GM19438 (cell line): Measurements from ENCODE around the gene PCBP4.
"Not testable (repeated sequence)": the region's sequence is repeated elsewhere in the genome, so short reads cannot be mapped to it uniquely, and the experiment has no call there.

Source experiments
- ATAC-seq: cut with Tn5 transposase; IDR thresholded peaks from one replicate; pipeline ENCODE4 v1.9.1; 2021; ENCODE audit warnings: low read depth; ENCODE audit not compliant: unreplicated experiment

PCBP4 gene

DNA sequence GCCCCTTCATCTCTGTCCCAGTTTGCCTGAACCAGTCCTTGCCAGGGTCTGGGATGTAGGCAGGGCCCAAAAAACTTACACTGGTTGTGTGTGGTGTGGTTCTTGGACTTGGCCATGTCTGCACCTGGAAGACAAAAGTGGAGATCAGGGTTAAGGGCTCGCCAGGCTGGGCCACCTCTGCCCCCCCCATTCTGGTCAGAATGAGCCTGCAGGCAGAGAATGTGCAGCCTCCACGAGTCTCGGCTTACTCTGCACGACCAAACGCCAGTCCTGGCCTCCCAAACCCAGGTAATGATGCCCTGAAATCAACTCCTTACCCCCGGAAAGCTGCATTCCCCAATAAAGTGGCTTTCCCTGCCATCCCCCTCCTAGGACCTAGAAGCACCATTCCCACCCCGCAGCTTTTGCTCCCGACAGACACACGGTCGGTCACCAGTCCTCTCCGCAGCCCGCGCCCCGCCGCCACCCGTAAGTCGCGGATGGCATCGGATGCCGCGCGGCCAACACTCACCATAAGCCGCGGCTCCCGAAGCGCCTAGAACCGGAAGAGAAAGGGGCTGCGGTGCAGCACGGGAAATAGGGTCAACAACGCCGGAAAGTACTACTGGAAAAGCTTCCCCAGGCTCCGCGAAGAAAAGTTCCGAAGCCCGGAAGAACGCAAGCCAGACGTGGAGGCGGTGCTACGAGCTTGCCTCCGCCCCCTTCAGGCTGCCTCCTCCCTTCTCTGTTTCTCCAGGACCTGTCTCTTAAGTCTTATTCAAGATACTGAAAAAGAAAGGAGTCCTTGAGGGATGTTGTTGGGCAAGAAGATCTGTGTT lies 28.3 kb upstream of the PCBP4 start, which contains the start of gene RPL29:
TSS of gene RPL29 (minus strand) at position 550 of the 818 bp plus-strand sequence. CDS start at position 116, 434 bp downstream.
- peak; percentile 85 for ATAC-seq

DNA sequence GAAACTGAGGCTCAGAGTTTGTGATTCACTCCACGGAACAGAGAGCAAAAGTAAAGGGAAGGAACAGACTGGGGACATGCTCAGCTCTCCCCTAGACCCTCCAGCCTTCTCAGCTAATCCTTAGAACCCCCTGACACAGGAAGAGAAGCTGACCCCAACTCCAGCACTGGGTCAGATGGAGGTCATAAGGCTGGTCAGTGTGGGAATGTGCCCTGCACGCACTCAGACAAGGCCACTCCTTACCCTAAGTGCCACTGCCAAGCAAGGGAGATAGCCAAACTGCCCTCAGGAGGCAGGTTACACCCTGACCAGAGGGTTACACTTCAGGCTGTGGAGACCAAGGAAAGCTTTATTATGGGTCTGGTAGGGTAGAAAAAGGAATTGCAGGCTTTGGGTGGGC lies 27.3 kb upstream of the PCBP4 start:
- ATAC-seq = no peak

- ATAC-seq = not testable (repeated sequence)
Observed at GRCh38 chr3:51993657-51994056, 26.4 kb upstream of the PCBP4 start.

GRCh38 chr3:51992017-51992682 lies 24.9 kb upstream of the PCBP4 start:
- no peak for ATAC-seq

DNA sequence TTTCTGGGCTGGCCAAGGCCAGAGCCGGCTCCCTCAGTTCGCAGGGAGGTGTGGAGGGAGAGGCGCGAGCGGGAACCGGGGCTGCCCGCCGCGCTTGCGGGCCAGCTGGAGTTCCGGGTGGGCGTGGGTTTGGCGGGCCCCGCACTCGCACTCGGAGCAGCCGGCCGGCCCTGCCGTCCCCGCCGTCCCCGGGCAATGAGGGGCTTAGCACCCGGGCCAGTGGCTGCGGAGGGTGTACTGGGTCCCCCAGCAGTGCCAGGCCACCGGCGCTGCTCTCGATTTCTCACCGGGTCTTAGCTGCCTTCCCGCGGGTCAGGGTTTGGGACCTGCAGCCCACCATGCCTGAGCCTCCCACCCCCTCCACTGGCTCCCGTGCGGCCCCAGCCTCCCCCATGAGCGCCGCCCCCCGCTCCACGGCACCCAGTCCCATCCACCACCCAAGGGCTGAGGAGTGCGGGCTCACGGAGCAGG lies 23.3 kb upstream of the PCBP4 start:
- not testable (repeated sequence) for ATAC-seq

DNA sequence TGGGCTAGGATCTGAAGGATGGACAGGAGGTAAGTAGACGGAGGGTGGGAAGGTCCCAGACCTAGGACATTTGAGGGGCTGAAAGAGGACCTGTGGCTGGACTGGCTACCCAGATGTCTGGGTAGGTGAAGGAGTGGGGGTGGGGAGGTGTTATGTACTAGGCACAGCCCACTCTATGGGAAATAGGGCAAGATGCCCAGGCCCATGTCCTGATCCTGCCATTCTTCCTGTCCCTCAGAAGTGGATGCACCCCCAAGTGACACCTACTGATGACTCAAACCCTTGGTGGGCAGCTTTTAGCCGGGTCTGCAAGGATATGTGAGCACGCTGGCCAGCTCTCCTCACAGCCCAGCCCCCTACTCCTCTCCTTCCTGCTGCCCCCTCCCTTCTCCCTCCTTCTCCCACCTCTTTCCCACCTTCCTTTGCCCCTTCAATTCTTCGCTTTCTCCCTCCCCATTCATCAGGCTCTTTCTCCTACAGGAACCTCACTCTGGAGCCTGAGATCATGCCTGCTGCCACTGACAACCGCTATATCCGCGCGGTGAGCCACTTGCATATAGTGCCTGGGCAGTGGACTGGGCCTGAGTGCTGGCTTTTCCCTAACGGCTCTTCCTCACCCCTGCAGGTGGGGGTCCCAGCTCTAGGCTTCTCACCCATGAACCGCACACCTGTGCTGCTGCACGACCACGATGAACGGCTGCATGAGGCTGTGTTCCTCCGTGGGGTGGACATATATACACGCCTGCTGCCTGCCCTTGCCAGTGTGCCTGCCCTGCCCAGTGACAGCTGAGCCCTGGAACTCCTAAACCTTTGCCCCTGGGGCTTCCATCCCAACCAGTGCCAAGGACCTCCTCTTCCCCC lies 21.3 kb upstream of the PCBP4 start:
- no peak for ATAC-seq

GRCh38 chr3:51987568-51987967 lies 20.3 kb upstream of the PCBP4 start:
- no peak for ATAC-seq

GRCh38 chr3:51986010-51986947 lies 19.0 kb upstream of the PCBP4 start:
- no peak for ATAC-seq

- no peak for ATAC-seq
Observed at GRCh38 chr3:51985063-51985462, 17.8 kb upstream of the PCBP4 start.

DNA sequence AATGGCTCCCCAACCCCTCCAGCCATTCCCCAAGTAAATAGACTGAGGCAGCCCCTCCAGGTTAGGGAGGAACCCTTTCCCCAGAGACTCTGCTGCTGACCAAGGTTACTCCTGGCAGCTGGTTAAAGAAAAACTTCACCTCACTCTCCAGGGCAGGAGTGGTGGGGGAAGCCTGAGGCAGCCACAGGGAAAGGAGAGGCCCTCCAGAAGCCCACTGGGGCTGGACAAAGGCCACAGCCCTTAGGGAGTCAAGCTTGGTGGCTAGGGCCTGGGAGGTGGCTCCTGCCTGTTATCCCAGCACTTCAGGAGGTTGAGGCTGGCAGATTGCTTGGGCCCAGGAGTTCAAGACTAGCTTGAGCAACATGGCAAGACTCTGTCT lies 17.0 kb upstream of the PCBP4 start:
- no peak for ATAC-seq

DNA sequence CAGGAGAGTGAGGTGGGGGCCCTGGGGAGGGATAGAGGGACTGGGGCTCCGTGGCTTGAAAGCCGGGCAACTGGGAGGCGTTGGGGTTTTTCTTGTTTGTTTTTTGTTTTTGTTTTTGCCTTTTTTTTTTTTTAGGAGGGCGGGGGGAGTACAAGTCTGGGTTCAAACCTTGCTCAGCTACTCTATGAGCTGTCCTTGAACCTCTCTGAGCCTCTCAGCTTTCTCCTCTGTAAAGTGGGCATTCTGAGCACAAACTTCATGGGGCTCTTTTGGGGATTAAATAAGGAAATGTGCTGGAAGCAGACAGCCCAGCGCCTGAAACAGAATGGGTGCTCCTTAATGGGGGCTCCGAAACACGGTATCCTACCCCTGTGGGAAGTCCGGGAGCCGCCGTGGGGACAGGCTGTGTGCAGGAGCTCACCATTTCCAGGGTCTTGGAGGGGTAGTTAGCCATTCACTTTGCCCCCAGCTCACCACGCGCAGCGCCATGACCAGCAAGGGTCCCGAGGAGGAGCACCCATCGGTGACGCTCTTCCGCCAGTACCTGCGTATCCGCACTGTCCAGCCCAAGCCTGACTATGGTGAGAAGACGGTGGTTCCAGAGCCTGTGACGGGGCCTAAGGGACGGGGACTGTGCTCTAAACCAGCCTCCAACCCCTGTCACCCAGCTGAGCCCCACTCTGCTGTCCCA lies 16.5 kb upstream of the PCBP4 start:
- ATAC-seq = no peak

- ATAC-seq = peak; percentile 73
Observed at GRCh38 chr3:51982838-51983577, 15.8 kb upstream of the PCBP4 start, which contains the start of gene ACY1. ACY1 (plus strand) TSS chr3:51983535; CDS start chr3:51984065, 530 bp downstream.

DNA sequence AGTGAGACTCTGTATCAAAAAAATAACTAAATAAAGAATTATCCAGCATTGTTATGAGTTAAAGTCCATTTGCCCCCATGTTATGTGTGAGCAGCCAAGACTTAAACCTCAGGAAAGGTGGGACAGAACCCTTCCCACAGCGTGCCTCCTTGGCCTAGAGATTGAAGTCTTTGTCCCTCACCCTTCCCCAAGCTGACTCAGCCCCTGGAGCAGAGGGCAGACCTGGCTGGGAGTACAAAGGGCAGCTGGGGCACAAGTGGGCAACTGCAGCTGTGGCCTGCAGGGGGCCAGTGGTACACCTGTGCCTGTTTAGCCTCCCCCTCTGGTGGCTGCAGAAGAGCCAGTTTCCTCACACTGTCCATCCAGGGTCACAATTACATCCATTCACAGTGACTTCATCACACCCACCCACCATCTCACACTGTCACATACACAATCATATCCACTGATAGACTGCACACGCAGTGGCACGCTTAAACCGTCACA lies 15.1 kb upstream of the PCBP4 start:
- ATAC-seq = peak; percentile 52

GRCh38 chr3:51980253-51980652 lies 13.0 kb upstream of the PCBP4 start:
- no peak for ATAC-seq

DNA sequence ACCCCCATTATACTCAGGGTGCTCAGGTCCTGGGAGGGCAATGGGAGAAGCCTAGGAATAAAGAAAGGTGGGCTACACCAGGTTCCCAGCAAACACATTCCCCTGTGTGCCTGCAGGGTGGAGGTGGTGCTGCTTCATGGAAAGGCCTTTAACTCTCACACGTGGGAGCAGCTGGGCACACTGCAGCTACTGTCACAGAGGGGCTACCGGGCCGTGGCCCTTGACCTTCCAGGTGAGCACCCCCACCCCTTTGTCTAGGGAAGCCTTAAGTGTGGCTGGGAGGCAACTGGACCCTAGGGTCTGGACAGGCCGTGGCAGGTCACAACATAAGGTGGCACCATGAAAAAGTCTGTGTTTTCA lies 10.9 kb upstream of the PCBP4 start:
- no peak for ATAC-seq

DNA sequence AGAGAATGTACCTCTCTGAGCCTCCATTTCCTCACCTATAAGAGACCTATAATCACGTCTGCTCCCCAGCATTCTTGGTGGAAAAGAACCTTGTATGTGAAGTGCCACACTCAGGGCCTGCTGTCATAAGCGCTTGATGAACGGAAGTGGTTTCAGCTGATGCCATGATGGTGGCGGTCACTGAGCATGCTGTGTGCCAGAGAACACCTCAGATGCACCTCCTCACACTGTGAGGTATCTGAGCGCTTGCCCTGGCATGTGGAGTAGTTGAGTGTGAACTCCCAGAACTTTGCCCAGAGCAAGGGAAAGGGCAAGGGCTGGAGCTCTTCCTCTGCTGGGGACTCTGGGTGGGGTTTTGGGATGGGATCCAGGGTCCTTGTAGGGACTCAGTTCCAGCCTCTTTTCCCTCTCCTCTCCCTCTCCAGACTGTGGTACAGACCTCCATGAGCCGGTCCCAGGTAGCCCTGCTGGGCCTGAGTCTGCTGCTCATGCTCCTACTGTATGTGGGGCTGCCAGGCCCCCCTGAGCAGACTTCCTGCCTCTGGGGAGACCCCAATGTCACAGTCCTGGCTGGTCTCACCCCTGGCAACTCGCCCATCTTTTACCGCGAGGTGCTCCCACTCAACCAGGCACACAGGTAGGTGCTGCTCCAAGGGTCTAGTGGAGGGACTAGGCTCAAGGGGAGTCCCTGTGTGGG lies 10.3 kb upstream of the PCBP4 start:
- no peak for ATAC-seq

- ATAC-seq = no peak
Observed at GRCh38 chr3:51975852-51976549, 8.7 kb upstream of the PCBP4 start.
